Glutamatergic neuron (in vitro differentiated cells): Measurements from ENCODE around the gene PIP4K2A. TPM values are rescaled to one million over a fixed set of nuclear protein-coding genes. Genes with fewer than 3 reads are reported as not detected.

Source experiments
- DNase-seq: peaks from one replicate; pipeline ENCODE4 v3.0.0; 2022
- H3K27ac Mint-ChIP-seq: one replicate; pipeline ENCODE4 v1.8.0; 2020; ENCODE audit warnings: mild to moderate bottlenecking, mixed read lengths, inconsistent platforms; ENCODE audit not compliant: unreplicated experiment
- H3K27me3 Mint-ChIP-seq: one replicate; pipeline ENCODE4 v1.8.0; 2020; ENCODE audit warnings: mild to moderate bottlenecking, moderate library complexity, mixed read lengths, inconsistent platforms; ENCODE audit not compliant: unreplicated experiment
- H3K36me3 Mint-ChIP-seq: one replicate; pipeline ENCODE4 v1.8.0; 2020; ENCODE audit warnings: mild to moderate bottlenecking, mixed read lengths, inconsistent platforms; ENCODE audit not compliant: unreplicated experiment
- H3K4me1 Mint-ChIP-seq: one replicate; pipeline ENCODE4 v1.8.0; 2020; ENCODE audit warnings: mild to moderate bottlenecking, low read depth, mixed read lengths, inconsistent platforms; ENCODE audit not compliant: unreplicated experiment
- H3K4me3 Mint-ChIP-seq: one replicate; pipeline ENCODE4 v1.8.0; 2020; ENCODE audit warnings: mild to moderate bottlenecking, mixed read lengths, inconsistent platforms; ENCODE audit not compliant: unreplicated experiment
- H3K9me3 Mint-ChIP-seq: one replicate; pipeline ENCODE4 v1.8.0; 2020; ENCODE audit warnings: mild to moderate bottlenecking, moderate library complexity, mixed read lengths, inconsistent platforms; ENCODE audit not compliant: unreplicated experiment
- total RNA-seq: library from RNA; stranded (reverse); fragmentation: NEBNext Ultra II Directional; extraction: Animal tissue kit (Norgen Biotek cat#: 25700); gene quantifications from one replicate; pipeline ENCODE4 v1.2.1, GENCODE V29; 2021; ENCODE audit not compliant: unreplicated experiment
- TF ChIP-seq, protein P1 (sequence below): fragments of 200-600 bp; sonication (generic); IDR thresholded peaks from one replicate; pipeline ENCODE4 v1.5.0; 2021; ENCODE audit not compliant: partially characterized antibody, unreplicated experiment

The PIP4K2A gene
- total RNA-seq, 1 donor from 2014 or later, result 20.7 TPM

DNA sequence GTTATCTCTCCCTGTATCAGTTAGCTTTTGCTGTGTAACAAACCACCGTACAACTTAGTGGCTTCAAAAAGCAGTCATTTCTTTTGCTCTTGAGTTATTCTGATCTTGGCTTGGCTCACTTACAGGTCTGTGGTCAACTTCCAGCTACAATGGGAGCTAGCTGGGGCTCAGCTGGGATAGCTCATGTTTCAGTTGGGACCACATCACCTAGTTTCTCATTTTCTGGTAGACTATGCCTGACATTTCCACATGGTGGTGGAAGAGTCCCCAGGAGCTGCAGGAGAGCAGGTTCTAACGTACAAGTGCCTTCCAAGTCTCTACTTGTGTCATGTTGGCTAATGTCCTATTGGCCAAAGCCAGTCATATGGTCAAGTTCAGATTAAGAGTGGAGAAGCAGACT, 25.8 kb upstream of the PIP4K2A start:
- H3K4me3 Mint-ChIP-seq, result no peak overlapping the region
- H3K36me3 Mint-ChIP-seq, result no peaks in the 10 kb centered on the region
- H3K27me3 Mint-ChIP-seq, result no peaks in the 10 kb centered on the region
- H3K9me3 Mint-ChIP-seq, result peaks cover 2% of the 10 kb centered on the region
- TF ChIP-seq, protein P1, sequence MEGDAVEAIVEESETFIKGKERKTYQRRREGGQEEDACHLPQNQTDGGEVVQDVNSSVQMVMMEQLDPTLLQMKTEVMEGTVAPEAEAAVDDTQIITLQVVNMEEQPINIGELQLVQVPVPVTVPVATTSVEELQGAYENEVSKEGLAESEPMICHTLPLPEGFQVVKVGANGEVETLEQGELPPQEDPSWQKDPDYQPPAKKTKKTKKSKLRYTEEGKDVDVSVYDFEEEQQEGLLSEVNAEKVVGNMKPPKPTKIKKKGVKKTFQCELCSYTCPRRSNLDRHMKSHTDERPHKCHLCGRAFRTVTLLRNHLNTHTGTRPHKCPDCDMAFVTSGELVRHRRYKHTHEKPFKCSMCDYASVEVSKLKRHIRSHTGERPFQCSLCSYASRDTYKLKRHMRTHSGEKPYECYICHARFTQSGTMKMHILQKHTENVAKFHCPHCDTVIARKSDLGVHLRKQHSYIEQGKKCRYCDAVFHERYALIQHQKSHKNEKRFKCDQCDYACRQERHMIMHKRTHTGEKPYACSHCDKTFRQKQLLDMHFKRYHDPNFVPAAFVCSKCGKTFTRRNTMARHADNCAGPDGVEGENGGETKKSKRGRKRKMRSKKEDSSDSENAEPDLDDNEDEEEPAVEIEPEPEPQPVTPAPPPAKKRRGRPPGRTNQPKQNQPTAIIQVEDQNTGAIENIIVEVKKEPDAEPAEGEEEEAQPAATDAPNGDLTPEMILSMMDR, result no peak
- no peaks in the 10 kb centered on the region for H3K4me1 Mint-ChIP-seq
- no peak for DNase-seq
- H3K27ac Mint-ChIP-seq, result no peak overlapping the region

- H3K36me3 Mint-ChIP-seq, result no peaks in the 10 kb centered on the region
- TF ChIP-seq, protein P1, result no peak
- H3K27me3 Mint-ChIP-seq, result no peaks in the 10 kb centered on the region
- DNase-seq, result no peak
- no peak overlapping the region for H3K27ac Mint-ChIP-seq
- no peaks in the 10 kb centered on the region for H3K9me3 Mint-ChIP-seq
- no peak overlapping the region for H3K4me3 Mint-ChIP-seq
- no peaks in the 10 kb centered on the region for H3K4me1 Mint-ChIP-seq
Observed at GRCh38 chr10:22737587-22737986, 23.2 kb upstream of the PIP4K2A start.

- H3K4me3 Mint-ChIP-seq, result no peak overlapping the region
- no peaks in the 10 kb centered on the region for H3K9me3 Mint-ChIP-seq
- no peaks in the 10 kb centered on the region for H3K27me3 Mint-ChIP-seq
- H3K4me1 Mint-ChIP-seq, result no peaks in the 10 kb centered on the region
- H3K27ac Mint-ChIP-seq, result no peak overlapping the region
- TF ChIP-seq, protein P1, result no peak
- no peak for DNase-seq
- no peaks in the 10 kb centered on the region for H3K36me3 Mint-ChIP-seq
Observed at GRCh38 chr10:22736134-22736533, 21.8 kb upstream of the PIP4K2A start.

DNA sequence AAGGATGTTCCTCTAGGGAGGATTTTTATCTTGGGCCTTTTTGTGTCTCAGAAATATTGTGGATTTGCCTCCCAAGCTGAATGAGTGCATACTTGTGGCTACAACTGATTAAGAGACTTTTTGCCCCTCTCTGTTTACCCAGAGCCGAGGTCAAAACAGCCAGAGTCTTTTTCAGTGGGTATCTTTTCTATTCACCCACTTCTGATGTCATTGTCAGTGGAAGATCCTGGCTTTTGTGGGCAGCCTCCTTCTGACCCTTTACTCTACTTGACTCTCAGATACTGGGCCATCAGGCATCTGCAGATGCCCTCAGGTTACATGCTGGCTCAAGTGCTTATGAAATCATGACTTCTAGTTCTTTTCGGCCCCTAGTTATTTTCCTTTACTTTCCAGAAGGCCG, 19.6 kb upstream of the PIP4K2A start:
- Mint-ChIP-seq H3K4me3 (no peak overlapping the region), H3K27ac (no peak overlapping the region), H3K36me3 (no peaks in the 10 kb centered on the region), H3K4me1 (no peaks in the 10 kb centered on the region), H3K9me3 (no peaks in the 10 kb centered on the region), H3K27me3 (no peaks in the 10 kb centered on the region)
- no peak for DNase-seq
- TF ChIP-seq, protein P1, result no peak

DNA sequence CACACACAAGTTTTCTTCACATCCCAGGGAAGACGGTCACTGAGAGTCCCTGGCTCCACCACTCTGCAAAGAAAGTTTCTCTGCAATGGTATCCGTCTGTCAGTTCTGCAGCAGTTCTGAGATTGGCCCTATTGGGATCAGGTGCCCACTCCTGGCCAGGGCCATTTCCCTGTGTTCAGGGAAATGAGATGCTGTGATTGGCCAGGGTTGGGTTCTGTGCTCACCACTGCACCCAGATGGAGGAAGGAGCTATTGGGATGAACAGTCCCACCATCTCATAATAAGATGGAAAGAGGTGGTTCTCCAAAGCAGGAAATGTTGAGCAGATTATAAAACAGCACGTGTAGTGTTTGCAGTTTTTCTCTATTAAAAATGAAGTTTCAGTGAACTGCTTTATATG, 13.3 kb upstream of the PIP4K2A start:
- Mint-ChIP-seq H3K36me3 (no peaks in the 10 kb centered on the region), H3K27me3 (no peaks in the 10 kb centered on the region), H3K4me3 (no peak overlapping the region), H3K4me1 (no peaks in the 10 kb centered on the region), H3K9me3 (peaks cover 2% of the 10 kb centered on the region), H3K27ac (no peak overlapping the region)
- TF ChIP-seq, protein P1, result no peak
- no peak for DNase-seq
